Neural cell (in vitro differentiated cells): Measurements from ENCODE around the gene ZNF276.

Experiments used
- EP300 ChIP-seq: fragments of 450-650 bp; conservative IDR thresholded peaks from 2 replicates; pipeline ENCODE4 v1.6.1; 2014; ENCODE audit warnings: antibody characterized with exemption, mild to moderate bottlenecking, moderate library complexity; ENCODE audit not compliant: poor library complexity, severe bottlenecking
- POLR2AphosphoS5 ChIP-seq: IDR thresholded peaks from 2 replicates; pipeline ENCODE4 v1.6.1; 2012
- RAD21 ChIP-seq: fragments of 450-650 bp; conservative IDR thresholded peaks from 2 replicates; pipeline ENCODE4 v1.6.1; 2014; ENCODE audit warnings: antibody characterized with exemption, mild to moderate bottlenecking, moderate library complexity
- SMC3 ChIP-seq: fragments of 450-650 bp; conservative IDR thresholded peaks from 2 replicates; pipeline ENCODE4 v1.6.1; 2014; ENCODE audit warnings: antibody characterized with exemption, mild to moderate bottlenecking, moderate library complexity; ENCODE audit not compliant: poor library complexity
- TAF1 ChIP-seq: IDR thresholded peaks from 2 replicates; pipeline ENCODE4 v1.6.1; 2012; ENCODE audit warnings: low read depth
- TF ChIP-seq, protein P1 (sequence below): fragments of 450-650 bp; IDR thresholded peaks from 2 replicates; pipeline ENCODE4 v1.5.1; 2014; ENCODE audit warnings: antibody characterized with exemption, mild to moderate bottlenecking, moderate library complexity; ENCODE audit not compliant: poor library complexity, severe bottlenecking
- TF ChIP-seq, protein P2 (sequence below): IDR thresholded peaks from 2 replicates; pipeline ENCODE4 v1.6.1; 2012; ENCODE audit warnings: borderline replicate concordance

DNA sequence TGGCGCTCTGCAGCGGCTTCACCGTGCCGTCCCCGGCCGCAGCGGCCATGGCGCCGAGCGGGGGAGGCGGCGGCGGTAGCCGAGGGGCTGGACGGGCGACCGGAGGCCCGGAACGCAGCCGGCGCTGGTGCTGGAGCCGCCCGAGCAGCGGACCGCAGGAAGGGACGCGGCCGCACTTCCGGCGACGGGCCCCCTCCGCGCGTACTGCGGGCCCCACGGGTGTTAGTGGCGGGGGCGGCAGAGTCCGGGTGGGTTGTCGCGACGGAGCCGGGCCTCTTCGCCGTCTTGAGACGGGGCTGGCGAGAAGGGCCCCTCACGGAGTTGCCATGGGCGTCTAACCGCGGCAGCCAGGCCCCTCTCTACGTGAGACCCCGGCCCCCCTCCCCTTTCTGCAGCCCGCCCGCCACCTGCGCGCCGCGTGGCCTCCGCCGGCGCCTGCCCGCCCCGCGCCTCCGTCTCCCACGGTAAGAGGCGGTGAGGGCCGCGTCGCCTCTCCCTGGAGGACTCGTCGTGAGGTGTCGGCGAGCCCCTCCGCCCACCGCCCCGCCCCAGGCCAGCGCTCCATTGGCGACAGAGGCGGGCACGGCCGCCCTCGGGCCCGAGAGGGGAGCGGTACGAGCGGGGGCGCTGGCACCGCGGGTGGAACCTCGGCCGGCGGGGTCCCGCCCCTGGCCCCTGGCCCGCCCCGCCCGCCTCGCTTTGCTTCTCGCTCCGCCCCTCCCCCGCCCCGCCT is at the start of gene ZNF276, which contains the start of gene VPS9D1:
- TF ChIP-seq EP300 (peak; percentile 56), POLR2AphosphoS5 (peak; percentile 57), SMC3 (peak; percentile 6), TAF1 (peak; percentile 83), RAD21 (no peak)
- TF ChIP-seq, protein P1, sequence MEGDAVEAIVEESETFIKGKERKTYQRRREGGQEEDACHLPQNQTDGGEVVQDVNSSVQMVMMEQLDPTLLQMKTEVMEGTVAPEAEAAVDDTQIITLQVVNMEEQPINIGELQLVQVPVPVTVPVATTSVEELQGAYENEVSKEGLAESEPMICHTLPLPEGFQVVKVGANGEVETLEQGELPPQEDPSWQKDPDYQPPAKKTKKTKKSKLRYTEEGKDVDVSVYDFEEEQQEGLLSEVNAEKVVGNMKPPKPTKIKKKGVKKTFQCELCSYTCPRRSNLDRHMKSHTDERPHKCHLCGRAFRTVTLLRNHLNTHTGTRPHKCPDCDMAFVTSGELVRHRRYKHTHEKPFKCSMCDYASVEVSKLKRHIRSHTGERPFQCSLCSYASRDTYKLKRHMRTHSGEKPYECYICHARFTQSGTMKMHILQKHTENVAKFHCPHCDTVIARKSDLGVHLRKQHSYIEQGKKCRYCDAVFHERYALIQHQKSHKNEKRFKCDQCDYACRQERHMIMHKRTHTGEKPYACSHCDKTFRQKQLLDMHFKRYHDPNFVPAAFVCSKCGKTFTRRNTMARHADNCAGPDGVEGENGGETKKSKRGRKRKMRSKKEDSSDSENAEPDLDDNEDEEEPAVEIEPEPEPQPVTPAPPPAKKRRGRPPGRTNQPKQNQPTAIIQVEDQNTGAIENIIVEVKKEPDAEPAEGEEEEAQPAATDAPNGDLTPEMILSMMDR = peak; percentile 10
- TF ChIP-seq, protein P2, sequence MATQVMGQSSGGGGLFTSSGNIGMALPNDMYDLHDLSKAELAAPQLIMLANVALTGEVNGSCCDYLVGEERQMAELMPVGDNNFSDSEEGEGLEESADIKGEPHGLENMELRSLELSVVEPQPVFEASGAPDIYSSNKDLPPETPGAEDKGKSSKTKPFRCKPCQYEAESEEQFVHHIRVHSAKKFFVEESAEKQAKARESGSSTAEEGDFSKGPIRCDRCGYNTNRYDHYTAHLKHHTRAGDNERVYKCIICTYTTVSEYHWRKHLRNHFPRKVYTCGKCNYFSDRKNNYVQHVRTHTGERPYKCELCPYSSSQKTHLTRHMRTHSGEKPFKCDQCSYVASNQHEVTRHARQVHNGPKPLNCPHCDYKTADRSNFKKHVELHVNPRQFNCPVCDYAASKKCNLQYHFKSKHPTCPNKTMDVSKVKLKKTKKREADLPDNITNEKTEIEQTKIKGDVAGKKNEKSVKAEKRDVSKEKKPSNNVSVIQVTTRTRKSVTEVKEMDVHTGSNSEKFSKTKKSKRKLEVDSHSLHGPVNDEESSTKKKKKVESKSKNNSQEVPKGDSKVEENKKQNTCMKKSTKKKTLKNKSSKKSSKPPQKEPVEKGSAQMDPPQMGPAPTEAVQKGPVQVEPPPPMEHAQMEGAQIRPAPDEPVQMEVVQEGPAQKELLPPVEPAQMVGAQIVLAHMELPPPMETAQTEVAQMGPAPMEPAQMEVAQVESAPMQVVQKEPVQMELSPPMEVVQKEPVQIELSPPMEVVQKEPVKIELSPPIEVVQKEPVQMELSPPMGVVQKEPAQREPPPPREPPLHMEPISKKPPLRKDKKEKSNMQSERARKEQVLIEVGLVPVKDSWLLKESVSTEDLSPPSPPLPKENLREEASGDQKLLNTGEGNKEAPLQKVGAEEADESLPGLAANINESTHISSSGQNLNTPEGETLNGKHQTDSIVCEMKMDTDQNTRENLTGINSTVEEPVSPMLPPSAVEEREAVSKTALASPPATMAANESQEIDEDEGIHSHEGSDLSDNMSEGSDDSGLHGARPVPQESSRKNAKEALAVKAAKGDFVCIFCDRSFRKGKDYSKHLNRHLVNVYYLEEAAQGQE = peak; percentile 40
